HG03175 (cell line): ENCODE results near the gene PCDHGB3.
A peak's percentile ranks its signal among the peaks of the same experiment; 100 is the strongest.
"Not testable (repeated sequence)": the region's sequence is repeated elsewhere in the genome, so short reads cannot be mapped to it uniquely, and the experiment has no call there.

Source experiments
- ATAC-seq: cut with Tn5 transposase; IDR thresholded peaks from one replicate; pipeline ENCODE4 v1.9.1; 2021; ENCODE audit warnings: mild to moderate bottlenecking, moderate library complexity; ENCODE audit not compliant: unreplicated experiment

The PCDHGB3 gene

GRCh38 chr5:141369994-141370848, at the start of gene PCDHGB3:
Gene PCDHGB3 (plus strand): TSS chr5:141370242. CDS start chr5:141370395, 153 bp downstream.
- ATAC-seq = peak; percentile 87

GRCh38 chr5:141322261-141322660, 47.8 kb upstream of the PCDHGB3 start:
- ATAC-seq = no peak

- peak; percentile 80 for ATAC-seq
Measured at GRCh38 chr5:141326088-141326854, 43.8 kb upstream of the PCDHGB3 start.

- no peak for ATAC-seq
Measured at GRCh38 chr5:141328231-141328630, 41.8 kb upstream of the PCDHGB3 start.

GRCh38 chr5:141330299-141331080, 39.6 kb upstream of the PCDHGB3 start, which contains the start of gene PCDHGA1:
Gene PCDHGA1 (plus strand): TSS chr5:141330514.
- ATAC-seq = no peak

- ATAC-seq = not testable (repeated sequence)
Measured at GRCh38 chr5:141332571-141332970, 37.5 kb upstream of the PCDHGB3 start.

GRCh38 chr5:141338538-141339306, 31.3 kb upstream of the PCDHGB3 start, which contains the start of gene PCDHGA2:
Gene PCDHGA2 (plus strand): TSS chr5:141338760.
- no peak for ATAC-seq

GRCh38 chr5:141340781-141341354, 29.2 kb upstream of the PCDHGB3 start:
- not testable (repeated sequence) for ATAC-seq

GRCh38 chr5:141342773-141343172, 27.3 kb upstream of the PCDHGB3 start:
- no peak for ATAC-seq

GRCh38 chr5:141343242-141343952, 26.6 kb upstream of the PCDHGB3 start, which contains the start of gene PCDHGA3:
Gene PCDHGA3 (plus strand): TSS chr5:141343829. CDS start chr5:141344034, 205 bp downstream.
- no peak for ATAC-seq

- ATAC-seq = no peak
Measured at GRCh38 chr5:141343953-141344463, 26.0 kb upstream of the PCDHGB3 start.

GRCh38 chr5:141345327-141345726, 24.7 kb upstream of the PCDHGB3 start:
- no peak for ATAC-seq

GRCh38 chr5:141346017-141346416, 24.0 kb upstream of the PCDHGB3 start:
- ATAC-seq = not testable (repeated sequence)

- peak; percentile 79 for ATAC-seq
Measured at GRCh38 chr5:141349917-141350619, 20.0 kb upstream of the PCDHGB3 start, which contains the start of gene PCDHGB1. Gene PCDHGB1 (plus strand): TSS chr5:141350099. CDS start chr5:141350261, 162 bp downstream.

GRCh38 chr5:141351591-141351990, 18.5 kb upstream of the PCDHGB3 start:
- no peak for ATAC-seq

- ATAC-seq = no peak
Measured at GRCh38 chr5:141354900-141355469, 15.1 kb upstream of the PCDHGB3 start, which contains the start of gene PCDHGA4. Gene PCDHGA4 (plus strand): TSS chr5:141355021. CDS start chr5:141355108, 87 bp downstream.

- no peak for ATAC-seq
Measured at GRCh38 chr5:141355641-141356040, 14.4 kb upstream of the PCDHGB3 start.

GRCh38 chr5:141356133-141356532, 13.9 kb upstream of the PCDHGB3 start:
- no peak for ATAC-seq
